GM18519 (cell line): ENCODE results near the gene PLEKHG1.

ENCODE experiments used
- ATAC-seq: cut with Tn5 transposase; IDR thresholded peaks from one replicate; pipeline ENCODE4 v1.9.1; 2021; ENCODE audit warnings: mild to moderate bottlenecking, moderate library complexity; ENCODE audit not compliant: unreplicated experiment, low FRiP score

The PLEKHG1 gene

DNA sequence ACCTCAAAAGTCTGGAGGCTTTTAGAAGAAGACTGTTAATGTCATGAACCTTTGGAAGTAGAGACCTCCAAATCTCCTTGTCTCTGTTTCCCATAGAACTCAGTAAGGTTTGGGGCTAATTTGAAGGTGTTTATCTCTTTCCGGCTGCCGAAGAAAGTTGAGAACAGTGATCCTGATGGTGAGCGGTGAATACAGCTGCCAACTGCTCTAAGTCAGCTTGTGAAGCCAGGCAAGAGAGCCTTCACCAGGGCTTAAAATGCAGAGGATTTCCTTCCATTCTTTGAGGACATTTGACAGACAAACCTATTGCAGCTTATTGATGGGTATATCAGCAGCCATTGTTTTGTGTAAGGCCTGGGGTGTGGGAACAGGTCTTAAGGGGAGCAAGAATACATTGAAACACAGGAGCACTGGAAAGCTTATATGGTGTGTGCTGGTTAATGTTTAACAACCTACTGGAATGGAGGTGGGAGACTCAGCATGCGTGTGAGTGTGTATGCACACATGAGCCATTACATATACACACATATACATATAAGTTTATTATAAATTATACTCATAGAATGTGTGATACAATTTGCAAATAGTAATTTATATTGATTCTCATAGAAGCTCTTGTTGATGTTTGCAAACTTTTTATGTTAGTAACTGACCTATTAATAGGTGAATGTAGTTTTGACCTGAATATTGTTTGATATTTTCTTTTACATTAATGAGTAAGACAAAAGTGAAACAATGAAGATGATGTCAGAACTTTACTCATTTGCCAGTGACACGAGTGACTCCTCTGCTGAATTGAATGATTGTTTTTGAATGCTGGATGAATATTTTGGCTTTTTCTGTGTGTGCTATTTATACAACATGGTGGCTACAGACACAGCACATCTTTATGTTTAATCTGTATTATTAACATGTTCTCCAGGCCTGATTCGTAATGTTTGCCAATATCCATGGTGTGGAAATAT is 18.1 kb downstream of the PLEKHG1 start:
- ATAC-seq, result no peak

DNA sequence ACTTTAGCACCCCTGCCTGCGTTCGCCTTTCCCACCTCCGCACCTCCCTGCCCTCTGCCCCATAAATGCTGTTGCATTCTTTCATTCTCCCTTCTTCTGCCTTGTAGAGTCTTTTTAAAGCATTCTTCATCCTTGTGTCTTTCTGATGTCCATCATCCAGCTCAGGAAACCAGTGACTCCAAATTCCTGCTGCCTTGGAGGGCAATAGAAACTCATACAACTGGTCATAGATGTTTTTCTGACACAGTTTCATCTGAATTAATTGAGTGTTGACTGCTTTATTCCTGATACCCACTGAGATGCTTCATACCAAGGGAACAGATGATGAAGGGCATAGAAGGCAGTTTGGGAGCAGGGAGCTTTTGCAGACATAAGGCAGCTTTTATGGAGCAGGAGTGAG is 19.6 kb downstream of the PLEKHG1 start:
- ATAC-seq, result no peak

DNA sequence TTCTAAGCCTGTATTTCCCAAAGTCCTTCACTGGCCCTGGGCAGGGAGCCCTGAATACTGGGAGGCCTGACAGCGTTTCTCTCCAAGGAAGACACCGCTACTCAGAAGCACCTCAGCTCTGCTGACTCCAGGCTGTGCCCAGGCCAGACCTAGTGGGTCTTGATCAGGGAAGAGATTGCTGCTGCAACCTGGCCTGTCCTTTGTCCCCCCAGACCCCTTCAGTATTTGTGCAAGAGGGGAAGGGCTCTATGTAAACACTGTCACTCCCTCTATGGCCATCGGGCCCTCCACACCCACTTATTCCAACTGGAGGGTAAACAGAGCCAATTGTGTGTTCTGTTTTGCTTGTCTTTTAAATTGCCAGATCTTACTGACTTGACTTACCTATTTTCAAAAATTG is 20.6 kb downstream of the PLEKHG1 start:
- no peak for ATAC-seq

DNA sequence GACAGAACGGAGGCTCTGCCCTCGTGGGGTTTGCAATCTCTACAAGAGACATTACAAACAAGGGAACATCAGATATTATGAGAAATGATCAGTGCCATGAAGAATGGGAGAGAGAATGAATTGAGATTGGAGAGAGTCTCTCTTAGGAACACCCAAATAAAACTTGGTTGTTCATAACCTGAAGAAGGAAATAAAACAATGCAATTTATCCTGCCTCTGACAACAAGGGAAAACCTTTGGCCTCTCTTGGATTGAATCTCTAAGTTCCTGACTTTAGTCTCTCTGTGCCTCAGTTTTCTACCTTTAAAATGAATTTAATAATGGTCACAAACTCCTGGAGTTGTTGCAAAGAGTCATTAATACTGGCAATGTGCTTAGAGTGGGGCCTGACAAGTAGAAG is 21.1 kb downstream of the PLEKHG1 start:
- no peak for ATAC-seq

DNA sequence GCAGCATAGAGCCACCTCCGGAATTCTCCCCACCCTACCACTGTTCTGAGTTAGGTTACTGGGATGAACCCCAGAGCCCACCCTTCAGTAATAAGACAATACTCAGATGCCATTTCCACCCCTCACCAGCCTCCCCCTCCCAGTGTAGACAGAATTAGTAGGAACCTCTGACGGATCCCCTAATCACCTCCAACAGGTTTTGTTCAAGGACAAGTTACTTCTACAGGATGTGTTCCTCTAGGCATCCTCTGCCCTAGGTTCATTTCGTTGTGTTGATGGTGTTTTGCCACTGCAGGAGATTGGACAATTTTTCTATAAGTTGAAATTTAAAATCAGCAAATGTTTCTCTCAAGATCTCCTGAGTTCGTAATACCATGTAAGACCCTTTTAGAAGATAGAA is 22.8 kb downstream of the PLEKHG1 start:
- ATAC-seq, result no peak

DNA sequence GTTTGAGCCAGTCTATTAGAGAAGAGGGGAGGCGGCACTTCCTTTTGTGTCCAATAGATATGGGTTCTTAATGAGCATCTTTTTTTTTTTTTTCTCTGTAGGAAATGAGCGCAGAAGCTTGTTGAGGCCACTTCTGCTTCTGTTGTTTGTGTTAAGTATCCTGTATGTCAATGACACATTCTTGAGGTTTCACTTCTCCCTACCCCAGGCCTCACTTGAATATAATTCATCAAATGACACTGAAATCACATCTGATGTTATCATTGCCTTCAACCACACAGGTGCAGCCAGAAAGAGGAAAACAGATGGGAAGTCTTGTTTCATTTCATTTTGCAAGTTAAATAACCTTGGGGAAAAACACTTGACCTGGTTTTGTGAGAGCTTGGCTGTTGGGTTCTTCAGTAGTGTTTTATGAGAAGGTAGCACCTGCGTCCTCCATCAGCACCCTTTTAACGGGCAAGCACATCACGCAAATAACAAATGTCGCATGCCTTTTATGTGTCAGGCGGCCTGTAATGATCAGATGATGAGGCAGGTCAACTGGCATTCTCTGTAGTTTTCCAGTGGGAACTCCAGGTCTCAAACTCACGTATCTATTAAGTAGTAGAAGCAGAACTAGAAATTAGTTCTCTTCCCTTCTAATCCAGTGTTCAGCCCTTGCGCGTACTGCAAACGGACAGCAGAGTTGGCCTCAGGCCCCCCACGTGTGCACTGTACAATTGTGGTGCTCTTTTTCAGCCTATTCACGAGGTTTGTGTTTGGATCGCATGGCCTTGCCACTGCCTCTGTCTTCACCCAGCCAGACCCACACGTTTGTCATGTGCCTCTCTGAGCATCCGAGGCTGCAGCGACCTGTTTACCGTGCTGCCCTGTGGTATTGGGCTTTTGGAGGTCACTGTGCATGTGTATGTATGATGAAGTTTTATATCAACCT is 23.5 kb downstream of the PLEKHG1 start:
- peak; percentile 98 for ATAC-seq

DNA sequence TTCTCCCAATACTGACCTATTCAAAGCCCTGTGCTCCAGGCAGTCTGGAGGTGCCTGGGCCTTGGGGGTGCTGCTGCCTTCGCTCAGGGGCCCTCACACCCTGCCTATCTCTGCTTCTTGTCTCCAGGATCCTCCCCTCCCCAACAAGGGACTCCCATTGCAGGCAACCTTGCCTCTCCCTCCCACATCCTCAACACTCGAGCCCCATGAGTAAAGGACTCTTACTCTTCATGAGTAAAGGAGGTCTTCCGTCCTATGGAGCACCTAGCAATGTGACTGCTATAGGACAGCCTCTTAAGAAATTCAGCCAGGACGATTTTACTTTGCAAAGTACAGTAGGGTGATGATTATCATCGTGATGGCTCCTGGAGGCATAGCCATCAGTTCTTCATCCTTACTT is 24.5 kb downstream of the PLEKHG1 start:
- ATAC-seq, result no peak

DNA sequence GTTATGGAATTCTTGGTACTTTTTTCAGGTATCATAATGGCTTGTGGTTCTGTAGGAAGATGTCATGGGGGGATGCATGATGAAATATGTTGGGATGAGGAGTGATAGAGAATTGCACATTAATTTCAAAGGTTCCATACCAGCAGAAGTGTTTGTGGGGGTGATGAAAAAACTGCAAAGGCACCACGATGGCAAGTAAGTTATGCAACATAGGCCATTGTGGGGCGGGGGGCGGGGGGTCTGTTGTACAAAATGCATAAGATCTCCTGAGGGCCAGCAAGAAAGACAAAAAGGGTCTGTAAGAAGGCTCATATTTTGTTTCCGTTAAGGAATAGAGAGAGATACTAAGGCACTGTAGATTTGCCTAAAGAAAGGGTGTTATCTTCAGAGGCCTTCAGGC is 26.2 kb downstream of the PLEKHG1 start:
- no peak for ATAC-seq

DNA sequence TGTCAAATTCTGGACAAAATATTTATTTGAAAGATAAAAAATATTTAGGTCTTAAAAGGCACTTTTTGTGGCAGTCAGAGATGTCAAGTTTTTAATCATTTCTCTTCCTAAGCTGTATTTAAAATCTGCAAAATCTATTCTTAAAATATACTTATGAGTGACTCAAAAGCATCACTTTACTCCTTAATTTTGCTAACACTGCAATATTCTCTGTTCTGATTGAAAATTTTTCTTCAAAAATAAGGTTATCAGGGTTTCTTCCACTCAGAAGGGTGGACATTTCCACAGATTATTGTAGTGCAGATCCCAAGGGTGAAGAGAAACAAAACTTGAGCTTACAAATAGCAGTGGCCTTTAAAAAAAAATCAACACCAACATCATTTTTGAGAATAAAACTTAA is 27.5 kb downstream of the PLEKHG1 start:
- ATAC-seq, result no peak

DNA sequence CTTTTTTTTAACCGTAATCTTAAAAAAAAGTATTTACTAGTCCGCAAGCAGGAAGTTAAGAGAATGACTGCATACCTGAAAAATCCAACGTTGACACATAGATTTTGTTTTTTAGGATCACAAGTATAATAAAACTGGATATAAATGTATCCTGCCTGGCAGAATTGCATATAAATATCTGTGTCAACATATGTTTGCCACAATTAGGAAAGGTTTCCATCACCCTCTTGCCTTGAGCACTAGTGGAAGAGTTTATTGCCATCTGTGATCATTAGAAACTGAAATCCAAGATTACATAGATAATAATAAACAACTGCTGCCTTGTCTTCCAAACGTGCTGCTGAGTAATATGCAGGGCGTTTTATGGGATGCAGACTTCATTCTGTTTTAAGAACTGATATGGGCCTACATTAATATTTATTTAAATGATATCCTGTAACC is 27.9 kb downstream of the PLEKHG1 start:
- no peak for ATAC-seq

DNA sequence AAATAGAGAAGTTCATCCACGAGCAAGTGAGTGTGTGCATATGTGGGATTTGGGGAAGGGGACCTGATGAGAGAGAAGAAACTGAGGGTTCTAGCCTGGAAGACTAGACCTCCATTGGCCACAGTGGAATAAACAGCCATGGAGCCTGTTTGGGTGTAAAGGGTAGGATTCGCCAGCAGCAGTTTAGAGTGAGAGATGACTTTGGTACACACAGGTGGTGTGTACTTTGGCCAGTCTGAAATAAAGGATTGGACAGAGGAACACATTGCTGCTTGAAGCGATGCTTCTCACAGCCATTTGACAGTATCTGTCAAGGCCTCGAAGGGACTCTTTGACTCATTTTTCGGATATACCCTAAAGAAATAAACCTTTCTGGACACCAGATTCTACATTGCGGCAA is 29.2 kb downstream of the PLEKHG1 start:
- ATAC-seq, result no peak

DNA sequence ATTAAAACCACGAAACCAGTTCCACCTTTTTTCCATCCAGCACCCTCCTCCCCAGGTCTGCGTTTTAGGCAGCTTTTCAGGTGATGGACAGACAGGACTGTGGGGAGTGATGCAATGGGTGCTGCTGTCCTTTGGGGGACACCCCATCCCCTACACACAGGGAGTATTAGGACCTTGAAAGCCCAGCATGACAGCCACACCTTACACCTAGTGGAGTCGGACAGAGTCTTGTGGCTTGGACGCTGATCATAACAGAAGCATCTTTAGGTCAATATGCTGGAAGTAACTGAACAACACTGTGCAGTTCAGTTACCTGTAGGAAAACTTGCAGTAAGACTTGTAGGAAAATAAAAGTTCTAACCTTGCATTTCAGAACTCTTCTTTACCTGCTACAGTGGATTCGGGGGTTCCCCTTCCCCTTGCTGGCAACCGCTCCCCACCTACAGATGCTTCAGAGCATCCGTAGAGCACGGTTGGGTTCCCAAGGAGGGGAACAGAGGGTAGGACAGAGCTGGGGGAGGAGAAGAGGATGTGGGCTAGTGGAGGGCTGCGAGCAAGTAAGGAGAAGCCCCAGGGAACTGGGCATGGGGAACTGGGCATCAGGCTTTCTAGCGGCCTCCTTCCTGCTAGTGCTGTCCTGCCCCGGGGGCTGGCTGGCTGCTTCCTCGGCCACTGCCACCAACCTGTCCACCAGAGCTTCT is 31.7 kb downstream of the PLEKHG1 start:
- ATAC-seq, result no peak

DNA sequence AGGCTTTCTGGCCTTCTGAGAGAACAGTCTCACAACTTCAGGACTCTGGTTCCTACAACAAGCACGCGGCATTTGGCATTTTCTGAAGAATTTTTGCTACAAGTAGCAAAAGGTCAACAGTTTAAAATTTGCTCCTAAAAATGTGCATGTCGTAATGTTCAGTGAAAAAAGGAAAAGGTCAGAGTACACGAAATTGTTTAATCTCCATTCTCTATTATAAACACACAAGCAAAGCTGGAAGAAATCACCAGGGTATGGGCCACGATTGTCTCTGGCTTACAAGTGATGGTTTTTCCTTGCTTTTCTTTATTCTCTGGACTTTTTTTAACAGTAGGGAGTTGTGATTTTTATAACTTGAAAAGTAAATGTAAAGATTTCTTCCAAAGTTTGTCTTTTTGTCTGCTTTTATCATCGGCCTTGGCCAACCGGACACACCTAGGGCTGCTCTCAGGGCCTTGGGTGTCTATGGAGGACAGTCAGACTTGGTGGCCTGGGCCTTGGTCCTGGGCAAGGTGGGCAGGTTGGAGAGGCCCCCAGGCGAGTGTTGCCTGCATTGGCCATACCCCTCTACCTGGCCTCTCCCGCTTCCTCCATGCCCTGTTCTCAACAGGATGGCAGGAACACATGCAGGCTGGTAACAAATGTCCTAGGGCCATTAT is 32.4 kb downstream of the PLEKHG1 start:
- no peak for ATAC-seq

DNA sequence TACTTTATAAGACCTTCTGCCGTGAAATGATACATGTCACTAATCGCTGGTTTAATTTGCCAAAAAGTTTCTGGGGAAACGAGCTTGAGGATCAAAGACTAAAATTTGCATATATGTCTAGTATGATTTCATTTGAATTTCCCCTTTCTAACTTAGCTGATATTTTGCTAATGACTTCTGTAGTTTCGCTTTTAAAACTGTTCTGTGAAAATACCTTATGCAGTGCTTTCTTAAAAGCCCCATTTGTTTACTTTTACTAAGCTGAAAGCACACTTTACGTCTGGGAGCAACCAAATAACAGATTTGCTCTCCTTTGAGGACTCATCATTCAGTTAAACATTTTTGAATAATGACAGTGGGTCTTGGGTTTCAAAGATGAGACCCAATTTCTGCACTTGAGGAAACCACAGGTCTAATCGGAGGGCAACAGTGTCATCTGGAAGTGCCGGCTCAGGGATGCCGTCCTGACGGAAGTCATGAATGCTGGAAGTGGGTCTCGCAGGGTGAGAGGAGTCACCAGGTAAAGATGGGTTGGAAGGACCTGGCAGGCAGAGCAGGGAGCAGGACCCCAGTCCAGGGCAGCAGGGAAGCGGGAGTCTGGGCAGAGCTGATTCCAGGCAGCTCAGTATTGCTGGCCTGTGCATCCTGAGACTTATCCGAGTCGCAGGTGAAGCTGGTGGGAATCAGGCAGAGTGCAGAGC is 33.2 kb downstream of the PLEKHG1 start:
- peak; percentile 36 for ATAC-seq

DNA sequence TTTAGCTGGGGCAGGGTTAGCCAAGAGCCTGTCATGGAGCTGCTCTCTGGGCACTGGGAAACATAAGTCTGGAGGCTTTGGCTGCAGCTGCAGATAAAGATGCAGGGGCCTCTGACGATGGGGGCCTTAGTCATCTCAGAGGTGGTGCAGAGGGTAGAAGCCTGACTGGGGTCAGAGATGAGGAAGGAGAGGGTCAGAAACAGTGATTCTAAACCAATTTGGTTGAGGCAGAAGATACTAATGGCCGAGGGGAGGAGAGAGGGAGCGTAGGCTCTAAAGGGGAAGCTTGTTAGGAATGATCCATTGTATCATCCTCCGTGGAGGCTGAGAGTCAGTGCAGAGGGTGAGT is 33.8 kb downstream of the PLEKHG1 start:
- no peak for ATAC-seq

DNA sequence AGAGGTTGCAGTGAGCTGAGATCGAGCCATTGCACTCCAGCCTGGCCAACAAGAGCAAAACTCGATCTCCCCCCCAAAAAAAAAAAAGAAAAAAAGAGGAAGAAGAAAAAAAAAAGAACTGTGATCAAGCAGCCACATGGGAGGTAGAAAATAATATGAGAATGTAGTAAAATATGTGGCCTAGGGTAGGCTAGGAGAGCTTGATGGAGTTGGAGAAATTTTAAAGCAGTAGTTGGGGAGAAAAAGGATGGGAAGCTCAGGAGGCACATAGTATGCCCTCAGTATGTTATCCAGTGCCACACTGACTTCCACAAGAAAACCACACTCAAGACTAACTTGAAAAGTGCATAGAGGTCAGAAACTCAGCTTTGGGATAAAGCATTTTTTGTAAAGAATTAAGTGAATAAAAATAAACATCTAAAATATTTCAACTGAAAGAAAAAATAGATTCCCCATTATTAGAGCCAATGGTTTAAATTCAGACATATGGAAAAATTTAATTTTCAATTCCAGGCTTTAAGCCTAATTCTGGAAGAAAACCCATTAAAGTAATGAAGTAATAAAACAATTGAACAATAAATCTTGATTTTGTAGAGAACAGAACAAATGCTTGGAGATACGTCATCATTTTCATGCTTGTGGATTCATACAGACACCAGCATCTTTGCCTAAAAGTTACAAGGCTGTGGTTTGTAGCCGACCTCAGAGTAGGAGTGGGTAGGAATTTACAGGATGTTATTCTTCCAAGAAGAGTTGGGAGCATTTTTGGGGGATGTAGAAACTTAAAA is 34.7 kb downstream of the PLEKHG1 start:
- ATAC-seq, result no peak

DNA sequence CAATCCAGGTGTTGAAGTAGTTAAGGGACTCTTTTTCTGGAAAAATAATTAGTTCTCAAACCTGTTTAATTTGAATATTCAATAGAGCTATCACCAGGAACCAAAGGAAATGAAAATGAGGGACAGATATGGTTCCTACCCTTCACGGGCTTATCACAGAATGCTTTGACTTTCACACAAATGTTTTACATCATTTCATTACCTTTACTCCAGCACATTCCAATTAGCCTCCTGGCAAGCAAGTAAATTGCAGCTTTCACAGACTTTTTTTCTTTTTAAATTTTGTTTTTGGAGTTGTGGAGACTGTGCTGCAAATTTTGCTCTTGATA is 35.2 kb downstream of the PLEKHG1 start:
- no peak for ATAC-seq

DNA sequence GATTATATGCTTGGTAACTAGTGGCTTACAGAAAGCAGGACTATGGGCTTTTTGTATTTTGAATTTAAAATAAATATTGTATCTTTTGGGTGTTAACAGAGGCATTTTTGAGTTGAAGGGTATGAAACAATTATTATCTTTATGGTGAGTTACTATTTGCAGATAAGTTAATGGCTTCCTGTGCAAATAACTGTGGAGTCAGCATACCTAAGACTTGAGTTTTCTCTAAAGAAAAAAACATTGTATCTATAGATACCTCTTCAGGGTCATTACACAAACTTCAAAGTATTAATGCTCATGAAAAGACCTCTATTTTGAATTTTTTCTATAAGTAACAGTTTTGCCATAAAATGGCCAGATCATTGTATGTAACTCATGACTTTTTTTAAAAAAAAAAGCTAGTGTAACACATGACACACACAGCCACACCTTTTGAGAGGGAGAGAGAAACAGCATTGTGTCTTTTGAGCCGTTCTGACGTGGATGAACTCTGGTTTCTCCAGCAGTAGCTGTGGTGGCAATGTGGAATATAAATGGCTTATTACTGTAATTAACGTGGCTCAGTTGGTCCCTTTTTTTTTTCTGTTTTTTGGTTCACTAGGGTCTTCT is 36.3 kb downstream of the PLEKHG1 start:
- no peak for ATAC-seq

DNA sequence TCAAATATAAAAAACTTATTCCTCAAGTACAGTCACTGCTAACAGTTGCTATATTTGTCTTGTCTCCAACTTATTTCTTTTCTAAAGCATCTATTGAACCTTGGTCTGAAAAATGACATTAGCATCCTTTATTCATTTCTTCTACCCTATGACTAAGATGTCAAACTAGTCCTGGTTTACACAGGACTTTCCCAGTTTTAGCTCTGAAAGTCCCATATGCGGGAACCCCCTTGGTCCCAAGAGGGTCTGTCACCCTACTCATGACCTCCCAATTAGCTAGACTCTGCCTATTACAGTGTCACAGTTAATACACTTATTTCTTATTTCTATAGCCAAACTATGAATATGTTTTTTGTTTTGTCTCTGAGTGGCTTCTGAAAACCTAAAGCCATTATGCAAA is 37.1 kb downstream of the PLEKHG1 start:
- ATAC-seq, result no peak
